GM21360 (cell line): ENCODE measurements around the gene CXCL16.

ENCODE experiments used
- ATAC-seq: cut with Tn5 transposase; IDR thresholded peaks from one replicate; pipeline ENCODE4 v1.9.1; 2021; ENCODE audit warnings: mild to moderate bottlenecking, moderate library complexity; ENCODE audit not compliant: unreplicated experiment

CXCL16 gene

GRCh38 chr17:4751932-4752331, 12.2 kb upstream of the CXCL16 start:
- ATAC-seq = no peak

- ATAC-seq = no peak
Measured at GRCh38 chr17:4750606-4751005, 10.9 kb upstream of the CXCL16 start.

- ATAC-seq = no peak
Measured at GRCh38 chr17:4748686-4749085, 9.0 kb upstream of the CXCL16 start.

GRCh38 chr17:4747847-4748246, 8.1 kb upstream of the CXCL16 start:
- no peak for ATAC-seq

- no peak for ATAC-seq
Measured at GRCh38 chr17:4744999-4745969, 5.6 kb upstream of the CXCL16 start.

- no peak for ATAC-seq
Measured at GRCh38 chr17:4743898-4744297, 4.2 kb upstream of the CXCL16 start.

GRCh38 chr17:4743216-4743615, 3.5 kb upstream of the CXCL16 start:
- no peak for ATAC-seq

- no peak for ATAC-seq
Measured at GRCh38 chr17:4742629-4743028, 2.9 kb upstream of the CXCL16 start.

GRCh38 chr17:4742133-4742532, 2.4 kb upstream of the CXCL16 start:
- ATAC-seq = no peak

GRCh38 chr17:4741544-4741943, 1.8 kb upstream of the CXCL16 start:
- ATAC-seq = no peak

GRCh38 chr17:4740584-4740983, 856 bp upstream of the CXCL16 start:
- no peak for ATAC-seq

GRCh38 chr17:4740025-4740351, 260 bp upstream of the CXCL16 start:
- ATAC-seq = no peak

- ATAC-seq = no peak
Measured at GRCh38 chr17:4738136-4739121, 1.3 kb downstream of the CXCL16 start.

- ATAC-seq = no peak
Measured at GRCh38 chr17:4735876-4736651, 3.7 kb downstream of the CXCL16 start.

GRCh38 chr17:4734857-4735475, 4.8 kb downstream of the CXCL16 start:
- no peak for ATAC-seq

GRCh38 chr17:4733073-4733531, 6.6 kb downstream of the CXCL16 start:
- no peak for ATAC-seq

GRCh38 chr17:4728124-4728523, 11.6 kb downstream of the CXCL16 start:
- ATAC-seq = no peak

- ATAC-seq = no peak
Measured at GRCh38 chr17:4725646-4726310, 13.9 kb downstream of the CXCL16 start.

GRCh38 chr17:4724650-4725049, 15.1 kb downstream of the CXCL16 start:
- ATAC-seq = no peak
